ENCODE measurements around the gene B4GALT2. TPM values are rescaled to one million over a fixed set of nuclear protein-coding genes. Genes with fewer than 3 reads are reported as not detected.
A peak's percentile ranks its signal among the peaks of the same experiment; 100 is the strongest.

Gene B4GALT2
- total RNA-seq, 1 donor from 2014 or later = 66.3 TPM

GRCh38 chr1:43946236-43947060 lies 32.6 kb upstream of the B4GALT2 start, which contains the start of gene IPO13:
Gene IPO13, plus strand, starts transcription at chr1:43946950. Its CDS starts 651 bp downstream, at chr1:43947601.
- peak; percentile 98 for DNase-seq (ENCODE audit: low spot score)

GRCh38 chr1:43947061-43947873 lies 31.7 kb upstream of the B4GALT2 start:
- no peak for DNase-seq (ENCODE audit: low spot score)

GRCh38 chr1:43947874-43948437 lies 31.1 kb upstream of the B4GALT2 start:
- DNase-seq (ENCODE audit: low spot score) = no peak

GRCh38 chr1:43949678-43950077 lies 29.3 kb upstream of the B4GALT2 start:
- DNase-seq (ENCODE audit: low spot score) = no peak

- DNase-seq (ENCODE audit: low spot score) = no peak
These were observed 27.7 kb upstream of the B4GALT2 start for GRCh38 chr1:43951021-43951985.

- no peak for DNase-seq (ENCODE audit: low spot score)
These were observed 26.2 kb upstream of the B4GALT2 start for GRCh38 chr1:43952731-43953346.

GRCh38 chr1:43953361-43953760 lies 25.6 kb upstream of the B4GALT2 start:
- no peak for DNase-seq (ENCODE audit: low spot score)

GRCh38 chr1:43954036-43954435 lies 25.0 kb upstream of the B4GALT2 start:
- DNase-seq (ENCODE audit: low spot score) = no peak

GRCh38 chr1:43956234-43956633 lies 22.8 kb upstream of the B4GALT2 start:
- no peak for DNase-seq (ENCODE audit: low spot score)

GRCh38 chr1:43957407-43958040 lies 21.5 kb upstream of the B4GALT2 start:
- no peak for DNase-seq (ENCODE audit: low spot score)

- DNase-seq (ENCODE audit: low spot score) = no peak
These were observed 20.4 kb upstream of the B4GALT2 start for GRCh38 chr1:43958351-43959255.

GRCh38 chr1:43960798-43961197 lies 18.2 kb upstream of the B4GALT2 start:
- no peak for DNase-seq (ENCODE audit: low spot score)

- DNase-seq (ENCODE audit: low spot score) = no peak
These were observed 17.3 kb upstream of the B4GALT2 start for GRCh38 chr1:43961692-43962091.

- DNase-seq (ENCODE audit: low spot score) = no peak
These were observed 16.7 kb upstream of the B4GALT2 start for GRCh38 chr1:43962324-43962723.

- no peak for DNase-seq (ENCODE audit: low spot score)
These were observed 16.0 kb upstream of the B4GALT2 start for GRCh38 chr1:43963006-43963405.

GRCh38 chr1:43963890-43964289 lies 15.1 kb upstream of the B4GALT2 start:
- no peak for DNase-seq (ENCODE audit: low spot score)

- DNase-seq (ENCODE audit: low spot score) = no peak
These were observed 13.7 kb upstream of the B4GALT2 start for GRCh38 chr1:43965316-43965715.

- no peak for DNase-seq (ENCODE audit: low spot score)
These were observed 10.6 kb upstream of the B4GALT2 start for GRCh38 chr1:43968348-43968948.
